ENCODE results near the gene SLC39A11. TPM values are rescaled to one million over a fixed set of nuclear protein-coding genes. Genes with fewer than 3 reads are reported as not detected.
A peak's percentile ranks its signal among the peaks of the same experiment; 100 is the strongest.

The SLC39A11 gene
- total RNA-seq, 1 donor from 2014 or later = 5.5 TPM

GRCh38 chr17:72772331-72772821 lies 320.1 kb downstream of the SLC39A11 start:
- TF ChIP-seq EZH2 (IDR thresholded peaks at IDR 0.05) (no peak), EZH2phosphoT487 (IDR thresholded peaks at IDR 0.05) (no peak), CTCF (IDR thresholded peaks at IDR 0.05) (no peak)
- Histone ChIP-seq H3K27me3 (no peaks in the 10 kb centered on the region), H2AFZ (replicated peaks) (no peak overlapping the region), H3K27ac (no peak overlapping the region), H3F3A (ENCODE audit: low read depth) (no peaks in the 10 kb centered on the region), H3K36me3 (no peaks in the 10 kb centered on the region), H3K9me3 (ENCODE audit: low read depth) (no peaks in the 10 kb centered on the region), H3K4me3 (no peak overlapping the region), H3K4me2 (no peak overlapping the region), H4K20me1 (ENCODE audit: low read depth) (no peaks in the 10 kb centered on the region), H3K9ac (no peak overlapping the region), H3K79me2 (ENCODE audit: low read depth) (no peaks in the 10 kb centered on the region), H3K4me1 (peaks cover 7% of the 10 kb centered on the region)
- H3K4me3 Mint-ChIP-seq = no peak overlapping the region
- peaks cover 11% of the 10 kb centered on the region for H3K9me3 Mint-ChIP-seq
- H3K4me1 Mint-ChIP-seq = peaks cover 22% of the 10 kb centered on the region
- no peak for DNase-seq (ENCODE audit: low spot score)
- peaks cover 4% of the 10 kb centered on the region for H3K36me3 Mint-ChIP-seq
- H3K27me3 Mint-ChIP-seq (ENCODE audit: insufficient read depth, low read depth) = peaks cover 7% of the 10 kb centered on the region
- H3K27ac Mint-ChIP-seq = no peak overlapping the region

GRCh38 chr17:72771734-72772133 lies 320.8 kb downstream of the SLC39A11 start:
- Histone ChIP-seq H3K27me3 (no peaks in the 10 kb centered on the region), H3K36me3 (no peaks in the 10 kb centered on the region), H3F3A (ENCODE audit: low read depth) (no peaks in the 10 kb centered on the region), H3K4me1 (peaks cover 7% of the 10 kb centered on the region), H3K9ac (no peak overlapping the region), H3K9me3 (ENCODE audit: low read depth) (no peaks in the 10 kb centered on the region), H3K27ac (no peak overlapping the region), H4K20me1 (ENCODE audit: low read depth) (no peaks in the 10 kb centered on the region), H3K79me2 (ENCODE audit: low read depth) (no peaks in the 10 kb centered on the region), H3K4me3 (no peak overlapping the region), H2AFZ (replicated peaks) (no peak overlapping the region), H3K4me2 (no peak overlapping the region)
- TF ChIP-seq EZH2phosphoT487 (IDR thresholded peaks at IDR 0.05) (no peak), EZH2 (IDR thresholded peaks at IDR 0.05) (no peak), CTCF (IDR thresholded peaks at IDR 0.05) (peak; percentile 15)
- DNase-seq (ENCODE audit: low spot score) = no peak
- Mint-ChIP-seq H3K4me3 (no peak overlapping the region), H3K27ac (no peak overlapping the region), H3K36me3 (peaks cover 4% of the 10 kb centered on the region), H3K27me3 (ENCODE audit: insufficient read depth, low read depth) (peaks cover 7% of the 10 kb centered on the region), H3K4me1 (peaks cover 16% of the 10 kb centered on the region), H3K9me3 (peaks cover 17% of the 10 kb centered on the region)

- Mint-ChIP-seq H3K4me1 (peaks cover 7% of the 10 kb centered on the region), H3K4me3 (no peak overlapping the region), H3K36me3 (peaks cover 4% of the 10 kb centered on the region), H3K27ac (no peak overlapping the region), H3K9me3 (peaks cover 20% of the 10 kb centered on the region), H3K27me3 (ENCODE audit: insufficient read depth, low read depth) (peaks cover 7% of the 10 kb centered on the region)
- Histone ChIP-seq H3K9me3 (ENCODE audit: low read depth) (no peaks in the 10 kb centered on the region), H3K4me3 (no peak overlapping the region), H3K9ac (no peak overlapping the region), H3K36me3 (no peaks in the 10 kb centered on the region), H3K27ac (no peak overlapping the region), H2AFZ (replicated peaks) (no peak overlapping the region), H3K4me1 (no peaks in the 10 kb centered on the region), H3K27me3 (no peaks in the 10 kb centered on the region), H3K79me2 (ENCODE audit: low read depth) (no peaks in the 10 kb centered on the region), H4K20me1 (ENCODE audit: low read depth) (no peaks in the 10 kb centered on the region), H3K4me2 (no peak overlapping the region), H3F3A (ENCODE audit: low read depth) (no peaks in the 10 kb centered on the region)
- DNase-seq (ENCODE audit: low spot score) = no peak
- TF ChIP-seq CTCF (IDR thresholded peaks at IDR 0.05) (no peak), EZH2 (IDR thresholded peaks at IDR 0.05) (no peak), EZH2phosphoT487 (IDR thresholded peaks at IDR 0.05) (no peak)
Measured at GRCh38 chr17:72766761-72767356, 325.6 kb downstream of the SLC39A11 start.
